ENCODE results near the gene MRPL48. TPM values are rescaled to one million over a fixed set of nuclear protein-coding genes. Genes with fewer than 3 reads are reported as not detected.

MRPL48 gene
- total and polyA plus RNA-seq, 2 of the 8 experiments (the other 6 are each of a cell fraction or from before 2014, with no cell fraction given): 34.9 to 59.9 TPM

DNA sequence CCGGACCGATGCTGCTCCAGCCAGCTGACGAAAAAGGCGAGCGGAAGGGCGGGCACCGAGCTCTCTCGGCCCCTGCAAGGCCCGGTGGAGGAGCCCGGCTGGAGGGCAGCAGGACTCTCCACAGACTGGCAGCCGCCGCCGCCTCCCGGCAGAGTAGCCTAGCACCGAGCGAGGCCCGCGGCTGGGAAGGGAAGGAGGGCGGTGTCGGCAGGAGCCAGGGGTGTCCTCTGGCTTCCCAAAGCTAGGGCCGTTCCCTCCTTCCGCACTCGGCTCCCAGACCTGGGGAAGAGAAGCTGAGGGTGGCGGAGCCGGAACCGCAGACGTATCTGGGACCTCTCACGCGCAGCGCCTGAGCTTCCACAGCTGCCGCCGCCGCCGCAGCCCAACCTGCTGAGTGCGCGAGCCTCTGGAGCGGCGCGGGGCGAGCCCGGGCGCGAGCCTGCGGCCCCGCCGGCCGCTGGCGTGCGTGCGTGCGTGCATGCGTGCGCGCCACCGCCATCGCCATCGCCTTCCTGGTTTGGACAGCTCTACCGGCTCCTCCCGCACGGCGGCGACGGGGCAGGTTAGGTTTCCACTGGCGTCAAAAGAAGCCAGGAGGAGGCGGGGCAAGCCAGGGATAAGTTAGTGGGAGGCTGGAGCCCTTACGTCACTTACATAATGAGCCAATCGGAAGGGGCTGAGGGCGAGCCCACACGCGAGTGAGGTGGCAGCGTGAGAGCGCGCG, 26.8 kb upstream of the MRPL48 start, which contains the start of gene RAB6A (continued):
- peak; percentile 92 to 99 for TF ChIP-seq HDAC2 (IDR thresholded peaks at IDR 0.05; ENCODE audit: borderline replicate concordance in 1 of 2, low read depth in 2 of 2, low read length in 2 of 2)
- TF ChIP-seq SIN3A (conservative IDR thresholded peaks at IDR 0.05 in 1 of 2, IDR thresholded peaks at IDR 0.05 in 1 of 2; ENCODE audit: low read depth in 1 of 2, low read length in 2 of 2): 0 out of 4 replicates have a peak, but pooled peaks of 1 of the 2 experiments have one; percentile 52
- TF ChIP-seq, protein P1, sequence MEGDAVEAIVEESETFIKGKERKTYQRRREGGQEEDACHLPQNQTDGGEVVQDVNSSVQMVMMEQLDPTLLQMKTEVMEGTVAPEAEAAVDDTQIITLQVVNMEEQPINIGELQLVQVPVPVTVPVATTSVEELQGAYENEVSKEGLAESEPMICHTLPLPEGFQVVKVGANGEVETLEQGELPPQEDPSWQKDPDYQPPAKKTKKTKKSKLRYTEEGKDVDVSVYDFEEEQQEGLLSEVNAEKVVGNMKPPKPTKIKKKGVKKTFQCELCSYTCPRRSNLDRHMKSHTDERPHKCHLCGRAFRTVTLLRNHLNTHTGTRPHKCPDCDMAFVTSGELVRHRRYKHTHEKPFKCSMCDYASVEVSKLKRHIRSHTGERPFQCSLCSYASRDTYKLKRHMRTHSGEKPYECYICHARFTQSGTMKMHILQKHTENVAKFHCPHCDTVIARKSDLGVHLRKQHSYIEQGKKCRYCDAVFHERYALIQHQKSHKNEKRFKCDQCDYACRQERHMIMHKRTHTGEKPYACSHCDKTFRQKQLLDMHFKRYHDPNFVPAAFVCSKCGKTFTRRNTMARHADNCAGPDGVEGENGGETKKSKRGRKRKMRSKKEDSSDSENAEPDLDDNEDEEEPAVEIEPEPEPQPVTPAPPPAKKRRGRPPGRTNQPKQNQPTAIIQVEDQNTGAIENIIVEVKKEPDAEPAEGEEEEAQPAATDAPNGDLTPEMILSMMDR (IDR thresholded peaks at IDR 0.05; ENCODE audit: control extremely low read depth in 1 of 3, insufficient read depth in 1 of 3, low read depth in 1 of 3, low read length in 3 of 3): peak; percentile 49 to 57 (median 54)
- TF ChIP-seq TEAD4 (IDR thresholded peaks at IDR 0.05; ENCODE audit: low read depth, low read length): 0 out of 2 replicates have a peak, but pooled peaks have one; percentile 45
- peak; percentile 93 for TF ChIP-seq KDM4A (IDR thresholded peaks at IDR 0.05; ENCODE audit: low read depth, low read length, severe bottlenecking)
- TF ChIP-seq, protein P2, sequence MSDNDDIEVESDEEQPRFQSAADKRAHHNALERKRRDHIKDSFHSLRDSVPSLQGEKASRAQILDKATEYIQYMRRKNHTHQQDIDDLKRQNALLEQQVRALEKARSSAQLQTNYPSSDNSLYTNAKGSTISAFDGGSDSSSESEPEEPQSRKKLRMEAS (IDR thresholded peaks at IDR 0.05): peak; percentile 76
- no peak; the same call in 1 of the 2 replicates for TF ChIP-seq GABPA (IDR thresholded peaks at IDR 0.05; ENCODE audit: borderline replicate concordance, insufficient read depth, low read length)
- TF ChIP-seq, protein P3, sequence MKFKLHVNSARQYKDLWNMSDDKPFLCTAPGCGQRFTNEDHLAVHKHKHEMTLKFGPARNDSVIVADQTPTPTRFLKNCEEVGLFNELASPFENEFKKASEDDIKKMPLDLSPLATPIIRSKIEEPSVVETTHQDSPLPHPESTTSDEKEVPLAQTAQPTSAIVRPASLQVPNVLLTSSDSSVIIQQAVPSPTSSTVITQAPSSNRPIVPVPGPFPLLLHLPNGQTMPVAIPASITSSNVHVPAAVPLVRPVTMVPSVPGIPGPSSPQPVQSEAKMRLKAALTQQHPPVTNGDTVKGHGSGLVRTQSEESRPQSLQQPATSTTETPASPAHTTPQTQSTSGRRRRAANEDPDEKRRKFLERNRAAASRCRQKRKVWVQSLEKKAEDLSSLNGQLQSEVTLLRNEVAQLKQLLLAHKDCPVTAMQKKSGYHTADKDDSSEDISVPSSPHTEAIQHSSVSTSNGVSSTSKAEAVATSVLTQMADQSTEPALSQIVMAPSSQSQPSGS (IDR thresholded peaks at IDR 0.05; ENCODE audit: low read length): peak; percentile 92
- TF ChIP-seq, protein P4, sequence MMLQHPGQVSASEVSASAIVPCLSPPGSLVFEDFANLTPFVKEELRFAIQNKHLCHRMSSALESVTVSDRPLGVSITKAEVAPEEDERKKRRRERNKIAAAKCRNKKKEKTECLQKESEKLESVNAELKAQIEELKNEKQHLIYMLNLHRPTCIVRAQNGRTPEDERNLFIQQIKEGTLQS (IDR thresholded peaks at IDR 0.05; ENCODE audit: insufficient read depth, low read depth, low read length): no peak
- TF ChIP-seq TCF12 (IDR thresholded peaks at IDR 0.05; ENCODE audit: low read depth, low read length): 0 out of 2 replicates have a peak, but pooled peaks have one; percentile 44
- peak; percentile 22; the same call in 1 of the 2 replicates for TF ChIP-seq JUND (IDR thresholded peaks at IDR 0.05; ENCODE audit: low read length)
- peak; percentile 58 to 76 for TF ChIP-seq POLR2A (IDR thresholded peaks at IDR 0.05; ENCODE audit: control extremely low read depth in 1 of 2, low read depth in 2 of 2, low read length in 2 of 2)
- TF ChIP-seq JUN (IDR thresholded peaks at IDR 0.05; ENCODE audit: low read depth, low read length): no peak
- TF ChIP-seq TAF7 (optimal IDR thresholded peaks at IDR 0.05; ENCODE audit: borderline replicate concordance, low read depth, low read length): peak; percentile 80
- no peak for TF ChIP-seq SIRT6 (IDR thresholded peaks at IDR 0.05; ENCODE audit: low read length)
- TF ChIP-seq, protein P5, sequence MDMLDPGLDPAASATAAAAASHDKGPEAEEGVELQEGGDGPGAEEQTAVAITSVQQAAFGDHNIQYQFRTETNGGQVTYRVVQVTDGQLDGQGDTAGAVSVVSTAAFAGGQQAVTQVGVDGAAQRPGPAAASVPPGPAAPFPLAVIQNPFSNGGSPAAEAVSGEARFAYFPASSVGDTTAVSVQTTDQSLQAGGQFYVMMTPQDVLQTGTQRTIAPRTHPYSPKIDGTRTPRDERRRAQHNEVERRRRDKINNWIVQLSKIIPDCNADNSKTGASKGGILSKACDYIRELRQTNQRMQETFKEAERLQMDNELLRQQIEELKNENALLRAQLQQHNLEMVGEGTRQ (IDR thresholded peaks at IDR 0.05; ENCODE audit: low read length): no peak
- no peak for TF ChIP-seq CHD1 (IDR thresholded peaks at IDR 0.05; ENCODE audit: low read depth, low read length)
